ENCODE data around the gene OR52A1. TPM values are rescaled to one million over a fixed set of nuclear protein-coding genes. Genes with fewer than 3 reads are reported as not detected.
"Not testable (repeated sequence)": the region's sequence is repeated elsewhere in the genome, so short reads cannot be mapped to it uniquely, and the experiment has no call there.

Gene OR52A1
- total RNA-seq, 4 donors from 2014 or later, result not detected

DNA sequence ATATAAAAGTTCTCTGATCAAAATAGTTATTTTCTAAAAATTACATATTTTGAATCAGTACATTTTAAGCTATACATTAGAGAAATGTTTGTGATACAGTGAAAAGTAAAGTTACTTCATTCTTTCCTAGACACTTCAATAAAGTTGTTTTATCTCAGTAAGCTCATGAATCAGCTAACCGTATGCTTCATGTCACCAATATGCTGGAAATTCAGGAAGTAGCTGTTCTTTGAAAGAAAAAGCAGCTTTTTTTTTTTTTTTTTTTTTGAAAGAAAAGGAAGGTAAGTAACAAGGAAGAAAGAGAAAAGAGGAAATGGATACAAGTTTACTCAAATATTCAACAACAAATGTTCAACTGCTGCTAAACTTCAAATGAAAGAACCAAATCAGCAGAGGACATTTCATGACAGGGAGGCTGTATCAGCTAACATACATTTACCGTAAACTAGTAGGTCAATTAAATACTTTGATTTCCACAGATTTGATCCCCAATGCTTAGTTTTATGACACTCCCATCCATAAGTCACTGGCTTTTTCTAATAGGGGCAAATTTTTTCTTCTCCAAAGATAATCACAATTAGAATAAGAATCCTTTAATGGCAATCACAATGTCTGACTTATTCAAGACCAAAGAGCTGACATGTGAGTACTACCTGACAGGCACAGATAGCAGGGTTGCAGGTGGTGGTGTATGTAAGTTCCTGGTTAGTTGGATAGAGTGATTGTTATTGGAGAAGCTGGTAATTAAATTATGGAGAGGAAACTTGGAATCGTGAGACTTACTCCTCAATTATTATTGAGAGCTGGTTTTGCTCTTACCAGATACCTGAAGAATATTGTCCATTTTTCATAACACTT is 754 bp downstream of the OR52A1 start:
- H3K9me3 ChIP-seq, result no peaks in the 10 kb centered on the region
- H3K4me3 ChIP-seq, result no peak overlapping the region
- no peak overlapping the region for H3K27ac ChIP-seq
- no peak for DNase-seq
- no peak for TF ChIP-seq POLR2A (IDR thresholded peaks at IDR 0.05)
- TF ChIP-seq, protein P1, sequence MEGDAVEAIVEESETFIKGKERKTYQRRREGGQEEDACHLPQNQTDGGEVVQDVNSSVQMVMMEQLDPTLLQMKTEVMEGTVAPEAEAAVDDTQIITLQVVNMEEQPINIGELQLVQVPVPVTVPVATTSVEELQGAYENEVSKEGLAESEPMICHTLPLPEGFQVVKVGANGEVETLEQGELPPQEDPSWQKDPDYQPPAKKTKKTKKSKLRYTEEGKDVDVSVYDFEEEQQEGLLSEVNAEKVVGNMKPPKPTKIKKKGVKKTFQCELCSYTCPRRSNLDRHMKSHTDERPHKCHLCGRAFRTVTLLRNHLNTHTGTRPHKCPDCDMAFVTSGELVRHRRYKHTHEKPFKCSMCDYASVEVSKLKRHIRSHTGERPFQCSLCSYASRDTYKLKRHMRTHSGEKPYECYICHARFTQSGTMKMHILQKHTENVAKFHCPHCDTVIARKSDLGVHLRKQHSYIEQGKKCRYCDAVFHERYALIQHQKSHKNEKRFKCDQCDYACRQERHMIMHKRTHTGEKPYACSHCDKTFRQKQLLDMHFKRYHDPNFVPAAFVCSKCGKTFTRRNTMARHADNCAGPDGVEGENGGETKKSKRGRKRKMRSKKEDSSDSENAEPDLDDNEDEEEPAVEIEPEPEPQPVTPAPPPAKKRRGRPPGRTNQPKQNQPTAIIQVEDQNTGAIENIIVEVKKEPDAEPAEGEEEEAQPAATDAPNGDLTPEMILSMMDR (IDR thresholded peaks at IDR 0.05), result no peak
- no peaks in the 10 kb centered on the region for H3K27me3 ChIP-seq
- H3K36me3 ChIP-seq, result no peaks in the 10 kb centered on the region
- no peaks in the 10 kb centered on the region for H3K4me1 ChIP-seq
- intact Hi-C loops (cut with DNase I), result no loop called here
- WGBS, 2 donors, result 58 to 65% methylated on average over 3 of the region's 3 CpGs

DNA sequence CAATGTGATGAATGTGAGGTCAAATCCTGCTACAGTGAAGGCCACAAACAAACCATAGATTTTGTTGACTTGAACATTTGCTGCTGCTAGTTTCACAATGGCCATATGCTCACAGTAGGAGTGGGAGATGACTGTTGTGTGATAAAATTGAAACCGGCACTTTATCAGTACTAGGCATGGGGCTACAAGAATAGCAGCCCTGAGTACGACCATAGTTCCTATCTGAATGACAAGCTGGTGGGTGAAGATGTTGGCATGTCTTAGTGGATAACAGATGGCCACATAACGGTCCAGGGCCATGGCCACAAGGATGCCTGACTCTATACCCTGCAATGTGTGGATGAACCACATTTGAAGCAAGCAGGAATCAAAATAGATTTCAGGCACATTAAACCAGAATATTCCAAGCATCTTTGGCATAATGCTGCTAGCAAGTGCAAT is 2.8 kb downstream of the OR52A1 start:
- no peaks in the 10 kb centered on the region for H3K9me3 ChIP-seq
- no peaks in the 10 kb centered on the region for H3K27me3 ChIP-seq
- no peak for DNase-seq
- H3K27ac ChIP-seq, result no peak overlapping the region
- H3K4me3 ChIP-seq, result no peak overlapping the region
- intact Hi-C loops (cut with DNase I), result no loop called here
- WGBS, 2 donors, result 45 to 63% methylated on average over 3 of the region's 3 CpGs
- no peaks in the 10 kb centered on the region for H3K4me1 ChIP-seq
- H3K36me3 ChIP-seq, result no peaks in the 10 kb centered on the region
- TF ChIP-seq POLR2A (IDR thresholded peaks at IDR 0.05), result no peak
- TF ChIP-seq, protein P1 (IDR thresholded peaks at IDR 0.05), result no peak

DNA sequence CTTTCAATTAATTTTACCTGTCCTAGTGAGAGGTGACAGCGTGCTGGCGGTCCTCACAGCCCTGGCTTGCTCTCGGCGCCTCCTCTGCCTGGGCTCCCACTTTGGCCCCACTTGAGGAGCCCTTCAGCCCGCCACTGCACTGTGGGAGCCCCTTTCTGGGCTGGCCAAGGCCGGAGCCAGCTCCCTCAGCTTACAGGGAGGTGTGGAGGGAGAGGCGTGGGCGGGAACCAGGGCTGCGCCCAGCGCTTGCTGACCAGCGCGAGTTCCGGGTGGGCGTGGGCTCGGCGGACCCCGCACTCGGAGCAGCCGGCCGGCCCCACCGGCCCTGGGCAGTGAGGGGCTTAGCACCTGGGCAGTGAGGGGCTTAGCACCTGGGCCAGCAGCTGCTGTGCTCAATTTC is 10.4 kb downstream of the OR52A1 start:
- DNase-seq; intact Hi-C loops (cut with DNase I); H3K9me3 ChIP-seq; H3K27ac ChIP-seq; H3K27me3 ChIP-seq; H3K4me1 ChIP-seq; H3K4me3 ChIP-seq; H3K36me3 ChIP-seq: not testable (repeated sequence)
- WGBS, 2 donors, result 88 to 93% methylated on average over 4 of the region's 21 CpGs

DNA sequence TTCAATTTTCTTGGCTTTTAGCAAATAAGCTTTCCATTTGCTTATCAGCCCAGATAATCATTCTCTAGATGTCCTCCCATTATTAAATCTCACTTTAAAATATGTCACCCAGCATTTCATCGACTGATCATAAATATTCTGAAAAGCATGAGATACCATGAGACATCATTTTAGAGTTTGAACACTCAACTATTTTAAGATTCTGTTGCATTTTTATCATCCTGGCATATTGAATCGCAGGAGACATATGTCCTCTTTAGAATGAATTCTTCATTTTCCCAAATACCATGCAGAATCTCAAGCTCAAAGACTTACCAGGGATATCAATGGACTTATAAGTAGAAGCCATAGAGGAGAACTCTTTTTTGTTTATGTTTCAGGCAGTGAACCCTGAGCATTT is 16.6 kb downstream of the OR52A1 start, which contains the start of gene OR52A5:
OR52A5 (minus strand) TSS at position 361 of the 400 bp plus-strand sequence. CDS start 5,714 bp downstream, outside the sequence.
- no peak for DNase-seq
- Histone ChIP-seq H3K27ac (no peak within 1 kb of the TSS), H3K4me1 (no peaks in the 10 kb centered on the region), H3K4me3 (no peak within 1 kb of the TSS), H3K36me3 (no peaks in the 10 kb centered on the region), H3K9me3 (no peaks in the 10 kb centered on the region), H3K27me3 (no peaks in the 10 kb centered on the region)
- TF ChIP-seq POLR2A (IDR thresholded peaks at IDR 0.05), result no peak
- TF ChIP-seq, protein P1 (IDR thresholded peaks at IDR 0.05), result no peak
- intact Hi-C loops (cut with DNase I), result no loop called here
- 73 to 86% methylated on average over 2 of the region's 2 CpGs for WGBS, 2 donors

DNA sequence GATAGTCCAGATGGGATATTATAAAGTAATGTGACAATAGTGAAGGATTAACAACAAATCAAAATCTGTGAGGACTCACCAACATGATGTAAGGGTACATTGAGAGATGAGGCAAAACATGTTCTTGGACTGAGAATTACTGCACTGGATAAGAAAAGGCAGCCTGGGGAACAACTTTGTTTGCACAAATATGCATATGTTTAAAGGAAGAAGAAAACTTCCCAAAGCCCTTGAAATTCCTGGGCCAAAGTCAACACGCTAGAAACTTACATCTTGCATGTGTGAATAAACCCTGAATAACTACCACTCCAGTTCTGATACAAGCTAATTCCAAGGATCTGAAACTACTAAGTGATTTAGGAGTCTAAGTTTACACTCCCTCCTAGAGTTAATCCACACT is 17.5 kb downstream of the OR52A1 start:
- H3K4me3 ChIP-seq, result no peak overlapping the region
- H3K36me3 ChIP-seq, result no peaks in the 10 kb centered on the region
- H3K27ac ChIP-seq, result no peak overlapping the region
- H3K4me1 ChIP-seq, result no peaks in the 10 kb centered on the region
- intact Hi-C loops (cut with DNase I), result no loop called here
- H3K27me3 ChIP-seq, result no peaks in the 10 kb centered on the region
- 35 to 37% methylated on average over 1 of the region's 1 CpG for WGBS, 2 donors
- H3K9me3 ChIP-seq, result no peaks in the 10 kb centered on the region
- TF ChIP-seq, protein P1 (IDR thresholded peaks at IDR 0.05), result no peak
- DNase-seq, result no peak
